ENCODE measurements around the gene ZFYVE28.

- TF ChIP-seq, protein P1, sequence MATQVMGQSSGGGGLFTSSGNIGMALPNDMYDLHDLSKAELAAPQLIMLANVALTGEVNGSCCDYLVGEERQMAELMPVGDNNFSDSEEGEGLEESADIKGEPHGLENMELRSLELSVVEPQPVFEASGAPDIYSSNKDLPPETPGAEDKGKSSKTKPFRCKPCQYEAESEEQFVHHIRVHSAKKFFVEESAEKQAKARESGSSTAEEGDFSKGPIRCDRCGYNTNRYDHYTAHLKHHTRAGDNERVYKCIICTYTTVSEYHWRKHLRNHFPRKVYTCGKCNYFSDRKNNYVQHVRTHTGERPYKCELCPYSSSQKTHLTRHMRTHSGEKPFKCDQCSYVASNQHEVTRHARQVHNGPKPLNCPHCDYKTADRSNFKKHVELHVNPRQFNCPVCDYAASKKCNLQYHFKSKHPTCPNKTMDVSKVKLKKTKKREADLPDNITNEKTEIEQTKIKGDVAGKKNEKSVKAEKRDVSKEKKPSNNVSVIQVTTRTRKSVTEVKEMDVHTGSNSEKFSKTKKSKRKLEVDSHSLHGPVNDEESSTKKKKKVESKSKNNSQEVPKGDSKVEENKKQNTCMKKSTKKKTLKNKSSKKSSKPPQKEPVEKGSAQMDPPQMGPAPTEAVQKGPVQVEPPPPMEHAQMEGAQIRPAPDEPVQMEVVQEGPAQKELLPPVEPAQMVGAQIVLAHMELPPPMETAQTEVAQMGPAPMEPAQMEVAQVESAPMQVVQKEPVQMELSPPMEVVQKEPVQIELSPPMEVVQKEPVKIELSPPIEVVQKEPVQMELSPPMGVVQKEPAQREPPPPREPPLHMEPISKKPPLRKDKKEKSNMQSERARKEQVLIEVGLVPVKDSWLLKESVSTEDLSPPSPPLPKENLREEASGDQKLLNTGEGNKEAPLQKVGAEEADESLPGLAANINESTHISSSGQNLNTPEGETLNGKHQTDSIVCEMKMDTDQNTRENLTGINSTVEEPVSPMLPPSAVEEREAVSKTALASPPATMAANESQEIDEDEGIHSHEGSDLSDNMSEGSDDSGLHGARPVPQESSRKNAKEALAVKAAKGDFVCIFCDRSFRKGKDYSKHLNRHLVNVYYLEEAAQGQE (IDR thresholded peaks at IDR 0.05; ENCODE audit: insufficient read depth in 1 of 2, low read depth in 2 of 2, low read length in 2 of 2) = no peak
- TF ChIP-seq TAF1 (IDR thresholded peaks at IDR 0.05; ENCODE audit: borderline replicate concordance, insufficient read depth, low read length) (no peak), POLR2AphosphoS5 (IDR thresholded peaks at IDR 0.05; ENCODE audit: low read depth, low read length) (no peak)
Measured at GRCh38 chr4:2395584-2395983, 22.9 kb downstream of the ZFYVE28 start.
